Activated T-cell treated with anti-CD3 and anti-CD28 coated beads, Interleukin-2, amount 50 U/mL, for 1 hour (primary cell): ENCODE measurements around the gene MAP3K5.

Experiments used
- DNase-seq: peaks from one replicate; pipeline ENCODE4 v3.0.0-alpha.2; 2020

Gene MAP3K5

DNA sequence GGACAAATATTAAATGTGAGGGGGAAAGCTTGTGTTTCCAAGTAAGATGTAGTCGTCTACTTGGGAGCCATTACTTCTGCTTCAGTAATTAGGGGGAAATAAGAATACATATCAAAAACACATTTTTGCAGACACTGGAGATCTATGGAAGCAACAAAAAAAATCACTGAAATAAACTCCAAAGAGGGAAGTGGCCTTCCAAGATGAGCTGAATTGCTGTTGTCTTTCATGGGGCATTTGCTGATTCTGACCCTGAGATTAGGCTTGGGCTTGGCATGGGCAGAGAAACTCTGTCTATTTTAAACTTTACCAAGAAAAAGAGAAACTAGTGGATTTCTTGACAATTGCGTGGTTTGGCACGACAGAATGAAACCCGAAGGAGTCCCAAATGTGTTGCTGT, 120.1 kb downstream of the MAP3K5 start:
- DNase-seq: no peak

DNA sequence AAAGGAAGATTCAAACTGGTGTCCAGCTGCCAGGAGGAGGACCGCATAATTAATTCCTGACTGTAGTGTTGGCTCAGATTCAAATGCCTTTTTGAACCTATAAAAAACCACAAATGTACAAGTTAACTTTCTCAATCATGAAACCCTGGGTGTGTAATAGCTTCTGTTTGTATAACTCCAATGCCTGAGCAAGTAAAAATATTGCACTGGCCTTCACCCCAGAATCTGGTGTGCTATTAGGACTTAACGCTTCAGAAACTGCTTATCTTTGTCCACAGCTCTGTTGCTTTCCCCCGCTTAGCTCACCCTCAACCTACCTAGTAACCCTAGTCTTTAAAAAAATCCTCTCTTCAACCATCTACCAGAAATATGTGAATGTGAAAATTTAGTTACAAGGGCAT, 123.0 kb downstream of the MAP3K5 start:
- no peak for DNase-seq

DNA sequence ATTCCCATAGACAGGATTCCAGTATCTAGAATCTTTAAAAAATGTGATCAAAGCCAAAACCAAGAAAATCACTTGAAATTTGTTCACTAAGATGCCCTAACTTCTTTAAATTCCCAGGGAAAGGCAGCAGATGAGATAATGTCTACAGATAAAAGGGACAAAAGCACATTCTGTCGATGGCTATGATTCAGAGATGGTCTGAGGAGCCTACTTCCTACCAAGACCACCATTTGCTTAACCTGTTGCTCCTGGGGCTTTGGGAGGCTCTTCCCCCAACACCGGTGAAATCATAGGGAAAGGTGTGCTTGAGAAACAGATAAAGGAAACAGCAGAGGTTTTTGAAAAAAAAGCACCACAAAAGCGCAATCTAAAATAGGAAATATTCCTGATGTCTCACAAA, 123.7 kb downstream of the MAP3K5 start:
- no peak for DNase-seq

DNA sequence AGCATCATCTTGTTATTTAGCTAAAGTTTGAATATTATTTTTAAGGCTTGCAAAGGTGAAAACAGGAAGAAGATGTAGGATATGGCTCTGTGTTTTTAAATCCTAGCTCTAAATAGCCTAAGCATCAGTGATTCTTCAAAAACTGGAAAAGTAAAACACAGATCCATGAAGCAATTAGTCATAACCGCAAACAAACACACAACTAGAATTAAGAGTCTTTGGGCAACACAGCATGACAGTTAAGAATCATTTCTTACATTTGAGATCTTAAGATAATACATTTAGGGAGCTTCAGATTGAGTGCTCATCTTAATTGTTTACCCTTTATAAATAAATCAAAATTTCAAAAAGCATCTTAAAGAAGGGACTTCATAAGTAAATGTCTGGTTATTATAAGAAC, 126.2 kb downstream of the MAP3K5 start:
- DNase-seq: no peak

DNA sequence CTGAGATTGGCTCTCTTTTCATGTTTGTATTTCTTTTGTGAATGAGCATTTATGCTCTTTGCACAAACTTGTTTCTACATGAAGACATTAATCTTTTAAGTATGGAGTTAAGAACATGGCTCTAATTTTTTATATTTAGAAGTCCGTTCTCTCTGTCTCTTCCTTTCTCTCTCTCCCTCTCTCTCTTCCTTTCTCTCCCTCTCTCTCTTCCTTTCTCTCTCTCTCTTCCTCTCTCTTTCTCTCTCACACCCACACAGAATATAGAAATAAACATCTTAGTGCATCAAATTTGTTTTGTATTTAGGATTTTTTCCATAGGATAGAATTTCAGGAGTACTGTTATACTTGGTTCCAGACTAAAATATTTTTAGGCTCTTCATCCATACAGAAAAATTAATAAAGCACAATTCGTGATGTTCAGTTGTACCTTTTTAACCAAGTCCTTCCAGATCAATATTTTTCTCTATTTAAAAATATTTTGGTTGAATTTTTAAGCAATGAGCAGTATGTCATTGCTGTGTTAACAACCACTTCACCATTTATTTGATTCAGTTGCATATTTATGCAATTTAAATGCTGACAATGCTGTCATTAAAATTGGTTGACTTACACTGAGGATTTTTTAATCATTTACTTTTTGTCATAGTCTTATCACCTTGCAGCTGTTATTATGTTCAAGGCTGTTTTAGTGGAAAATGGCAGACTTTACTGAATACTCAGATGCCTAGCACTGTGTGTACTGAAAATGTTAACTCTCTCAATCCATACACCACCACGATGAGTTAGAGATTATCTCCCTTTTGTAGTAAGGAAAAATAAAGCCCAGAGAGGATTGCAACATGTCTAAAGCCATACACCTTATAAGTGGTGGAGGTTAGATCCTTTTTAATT, 129.7 kb downstream of the MAP3K5 start:
- no peak for DNase-seq

DNA sequence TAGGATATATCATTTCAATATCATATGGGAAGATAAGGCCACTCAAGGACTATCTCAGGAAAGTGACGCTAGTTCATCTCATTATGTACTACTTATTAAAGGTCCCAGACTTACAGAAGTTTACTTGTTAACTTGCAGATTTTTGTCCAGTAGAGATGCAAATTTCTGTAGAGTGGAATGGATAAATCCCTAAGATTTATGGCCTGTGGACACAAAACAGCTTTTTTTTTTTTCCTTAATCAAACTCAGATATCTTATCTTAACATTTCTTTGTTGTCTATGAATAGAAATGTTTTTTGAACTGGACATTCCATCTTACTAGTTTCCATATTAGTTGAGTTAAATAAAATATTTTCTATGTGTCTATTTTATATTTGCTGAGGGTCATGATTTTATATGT, 131.6 kb downstream of the MAP3K5 start:
- DNase-seq: no peak

DNA sequence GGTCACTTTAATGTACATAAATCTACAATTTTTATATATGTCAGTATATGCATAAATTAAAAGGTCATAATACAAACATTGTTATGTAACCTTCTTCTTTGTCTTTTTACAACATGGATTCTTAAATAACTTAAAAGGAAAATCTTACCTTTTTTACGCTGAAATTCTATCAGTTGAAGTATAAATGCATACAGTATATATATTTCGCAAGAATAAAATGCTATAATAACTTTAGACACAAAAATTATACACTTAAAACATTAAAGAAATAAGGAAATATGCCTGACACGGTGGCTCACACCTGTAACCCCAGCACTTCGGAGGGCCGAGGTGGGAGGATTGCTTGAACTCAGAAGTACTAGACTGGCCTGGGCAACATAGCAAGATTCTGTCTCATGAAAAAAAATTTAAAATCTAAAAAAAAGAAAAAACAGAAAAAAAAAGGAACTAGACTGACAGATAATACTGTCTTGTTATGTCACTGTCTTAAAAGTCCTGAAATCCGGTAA, 132.2 kb downstream of the MAP3K5 start:
- no peak for DNase-seq

DNA sequence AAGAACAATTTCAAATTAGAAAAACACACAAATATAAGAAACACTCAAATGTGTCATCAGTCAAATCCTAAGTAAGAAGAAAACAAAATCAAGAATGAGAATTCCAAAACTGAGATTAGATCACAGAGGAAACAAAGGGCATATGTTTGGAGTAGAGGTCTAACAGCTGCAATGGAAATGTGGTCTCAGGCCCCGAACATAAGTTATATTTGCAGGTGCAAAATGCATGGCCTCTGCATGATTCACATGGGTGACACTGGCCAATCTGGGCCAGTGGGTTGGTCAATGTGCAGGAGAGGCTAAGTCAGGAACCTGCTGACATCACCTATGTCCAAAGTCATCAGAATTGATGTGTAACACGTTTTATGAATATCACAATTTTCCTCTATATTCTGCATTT, 133.6 kb downstream of the MAP3K5 start:
- DNase-seq: no peak

DNA sequence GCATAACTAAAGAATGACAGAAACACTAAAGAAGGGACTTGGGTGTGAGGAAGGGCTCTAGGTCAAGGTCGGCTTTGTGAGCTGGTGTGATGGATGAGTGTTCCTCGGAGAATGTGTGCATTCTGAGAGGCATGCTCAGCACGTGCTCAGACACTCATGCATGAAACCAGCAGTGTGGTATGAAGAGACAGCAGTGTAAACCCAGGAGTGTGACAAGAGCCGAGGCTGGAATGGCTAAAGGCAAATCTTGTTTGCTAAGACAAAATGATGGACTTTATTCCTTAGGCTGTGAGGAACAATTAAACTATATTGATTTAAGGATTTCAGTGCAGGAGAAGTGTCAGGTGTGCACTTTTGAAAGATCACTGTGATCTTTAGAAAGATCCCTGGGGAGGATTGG, 134.6 kb downstream of the MAP3K5 start:
- DNase-seq: no peak

DNA sequence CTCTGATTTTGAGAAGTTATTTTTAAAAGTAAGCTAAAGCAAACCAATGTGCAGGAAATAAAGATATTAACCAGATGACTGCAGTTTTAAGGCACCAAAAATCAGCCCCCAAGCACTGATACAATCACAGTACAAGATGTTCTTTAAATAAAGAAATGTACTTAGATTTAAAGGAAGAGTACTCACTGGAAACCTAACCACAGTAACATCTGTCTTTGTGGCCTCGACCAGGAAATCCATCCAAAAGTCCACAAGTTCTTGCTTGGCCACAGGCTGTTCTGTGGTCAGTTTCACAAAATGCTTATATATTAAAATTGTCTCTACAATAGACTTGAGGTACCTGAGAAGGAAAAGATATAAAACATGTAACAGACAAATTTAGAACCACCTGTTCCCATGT, 136.2 kb downstream of the MAP3K5 start:
- no peak for DNase-seq

DNA sequence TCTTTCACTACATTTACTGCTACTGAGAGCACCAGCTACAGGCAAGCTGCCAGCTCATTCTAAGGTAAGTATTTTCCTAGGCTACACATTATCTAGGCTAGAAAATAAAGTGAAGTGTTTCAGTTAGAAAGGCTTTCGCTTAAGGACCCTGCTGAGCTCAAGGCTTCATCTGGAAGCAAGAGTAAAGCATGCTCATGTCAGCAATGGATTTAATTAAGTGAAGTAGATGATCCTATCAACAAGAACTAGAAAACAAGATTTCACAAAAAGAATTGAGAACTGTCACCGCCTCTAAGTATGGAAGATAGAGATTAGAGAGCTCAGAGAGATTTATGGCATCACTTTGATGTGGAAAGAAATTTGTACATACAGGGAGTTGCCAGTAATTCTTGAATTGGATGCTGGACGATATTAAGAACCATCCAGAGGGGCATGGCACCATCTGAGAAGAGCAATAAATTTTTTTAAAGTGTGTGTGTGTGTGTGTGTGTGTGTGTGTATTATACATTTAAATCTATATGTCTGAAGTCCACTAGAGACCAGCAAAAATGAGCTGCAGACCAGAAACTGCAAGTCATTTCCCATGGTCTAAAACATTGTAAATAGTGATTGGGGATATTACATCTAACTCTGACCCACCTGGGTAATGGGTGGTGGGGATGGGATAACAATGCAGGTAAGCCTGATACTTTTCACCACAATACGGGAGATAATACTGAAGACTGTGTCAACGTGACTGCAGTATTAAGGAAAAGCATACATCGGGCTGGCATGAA, 136.8 kb downstream of the MAP3K5 start:
- DNase-seq: no peak

DNA sequence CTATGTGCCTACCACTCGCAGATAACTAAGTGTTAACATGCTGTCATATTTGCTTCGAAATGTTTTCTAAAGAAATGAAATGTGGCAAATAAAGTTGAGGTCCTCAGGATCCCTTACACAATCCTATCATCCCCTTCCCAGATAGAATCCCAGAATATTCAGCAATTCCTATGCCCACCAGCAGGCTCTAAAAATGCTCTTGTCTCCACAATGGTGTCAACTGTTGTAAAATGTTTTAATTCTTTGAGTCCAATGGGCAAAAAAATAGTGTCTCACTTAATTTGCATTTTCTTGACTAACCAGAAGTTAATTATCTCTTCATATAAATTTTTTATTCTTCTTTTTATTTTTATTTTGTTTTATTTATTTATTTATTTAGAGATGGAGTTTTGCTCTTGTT, 138.2 kb downstream of the MAP3K5 start:
- DNase-seq: no peak

DNA sequence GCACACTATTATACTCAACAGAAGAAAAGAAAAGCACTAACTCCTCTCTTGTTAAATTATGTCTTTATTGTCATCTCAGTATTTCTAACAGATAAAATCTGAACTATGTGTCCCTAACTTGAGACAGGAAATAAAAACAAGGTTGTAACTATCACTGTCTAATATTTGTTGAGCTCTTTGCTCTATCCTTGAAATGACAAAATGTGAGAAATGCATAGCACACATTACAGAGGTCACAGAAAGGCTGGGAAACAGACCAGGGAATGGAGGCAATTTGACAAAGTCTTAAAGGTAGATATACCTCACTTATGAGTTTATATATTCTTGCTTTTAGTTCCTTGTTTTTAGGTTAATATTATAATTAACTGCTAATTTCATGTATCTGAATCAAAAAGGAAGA, 139.6 kb downstream of the MAP3K5 start:
- DNase-seq: no peak

DNA sequence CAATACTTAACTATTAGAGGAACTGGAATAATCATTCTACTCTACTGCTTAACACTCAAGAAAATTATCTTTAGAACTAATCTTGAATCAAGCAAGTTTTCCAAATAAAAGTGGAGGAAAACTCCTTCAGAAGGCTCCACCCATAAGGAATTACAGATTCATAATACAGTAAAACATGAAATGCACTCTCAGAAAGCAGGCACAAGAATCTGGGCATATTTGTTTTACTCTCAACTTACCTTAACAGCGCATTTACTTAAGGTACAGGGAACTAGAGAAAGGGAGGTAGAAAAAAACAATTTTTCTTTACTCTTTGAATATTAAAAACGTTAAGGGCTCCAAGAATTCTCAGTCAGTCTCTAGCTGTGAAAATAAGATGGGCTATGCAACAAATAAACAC, 140.3 kb downstream of the MAP3K5 start:
- DNase-seq: no peak

DNA sequence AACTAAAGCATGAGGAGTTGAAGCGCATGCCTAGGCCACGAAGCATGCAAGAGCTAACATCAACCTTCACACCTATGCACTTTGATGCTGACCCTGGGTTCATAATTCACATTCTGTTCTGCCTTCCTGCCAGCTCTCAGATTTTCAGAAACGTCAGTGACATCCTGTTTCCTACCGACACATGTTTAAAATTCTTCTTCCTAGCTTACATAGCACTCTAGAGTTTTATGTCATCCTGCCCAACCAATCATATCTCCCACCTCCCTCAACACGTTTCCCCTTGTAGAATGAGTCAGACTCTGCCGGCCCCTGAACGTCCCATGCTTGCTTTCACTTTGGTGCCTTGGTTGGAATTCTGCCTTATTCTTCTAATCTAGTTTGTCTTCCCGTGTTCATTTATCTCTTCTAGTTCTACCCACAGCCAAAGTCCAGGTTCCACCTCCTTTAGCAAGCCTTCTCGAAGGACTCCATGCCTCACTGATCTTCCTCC, 144.9 kb downstream of the MAP3K5 start:
- peak; percentile 23 for DNase-seq

DNA sequence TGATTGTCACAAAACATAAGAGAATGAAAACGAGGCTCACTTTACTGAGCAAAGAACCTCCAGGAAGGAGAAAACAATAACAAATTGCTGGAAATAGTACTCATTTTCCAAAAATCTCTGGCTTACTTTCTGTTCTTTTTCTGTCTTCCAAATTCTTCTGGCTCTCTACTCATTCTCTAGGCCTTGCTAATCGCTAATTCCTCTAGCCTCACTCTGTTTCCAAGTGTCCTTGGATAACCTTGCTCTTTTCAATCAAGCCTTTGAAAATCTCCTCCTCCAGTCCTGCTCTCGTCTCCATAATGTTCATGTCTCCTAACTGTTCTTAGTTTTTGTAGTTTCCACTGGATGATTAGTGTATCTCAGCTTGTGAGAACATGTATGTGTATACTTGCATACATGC, 145.9 kb downstream of the MAP3K5 start:
- no peak for DNase-seq

DNA sequence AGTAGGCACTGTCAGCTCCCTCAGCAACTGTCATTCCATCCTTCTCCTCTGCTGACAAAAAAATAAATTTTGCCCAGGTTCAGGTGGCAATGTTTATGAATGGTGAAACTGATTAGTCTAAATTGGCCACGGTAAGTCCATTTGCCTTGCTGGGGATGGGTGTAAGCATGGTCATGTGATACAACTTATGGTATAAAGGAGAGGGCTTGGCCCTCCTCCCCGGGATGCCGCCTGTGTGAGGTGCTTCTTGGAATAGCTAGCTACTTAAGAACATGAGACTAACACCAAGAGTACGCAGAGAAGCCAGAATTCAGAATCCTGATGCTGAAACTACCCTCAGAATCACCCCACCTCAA, 147.7 kb downstream of the MAP3K5 start:
- DNase-seq: peak; percentile 18

DNA sequence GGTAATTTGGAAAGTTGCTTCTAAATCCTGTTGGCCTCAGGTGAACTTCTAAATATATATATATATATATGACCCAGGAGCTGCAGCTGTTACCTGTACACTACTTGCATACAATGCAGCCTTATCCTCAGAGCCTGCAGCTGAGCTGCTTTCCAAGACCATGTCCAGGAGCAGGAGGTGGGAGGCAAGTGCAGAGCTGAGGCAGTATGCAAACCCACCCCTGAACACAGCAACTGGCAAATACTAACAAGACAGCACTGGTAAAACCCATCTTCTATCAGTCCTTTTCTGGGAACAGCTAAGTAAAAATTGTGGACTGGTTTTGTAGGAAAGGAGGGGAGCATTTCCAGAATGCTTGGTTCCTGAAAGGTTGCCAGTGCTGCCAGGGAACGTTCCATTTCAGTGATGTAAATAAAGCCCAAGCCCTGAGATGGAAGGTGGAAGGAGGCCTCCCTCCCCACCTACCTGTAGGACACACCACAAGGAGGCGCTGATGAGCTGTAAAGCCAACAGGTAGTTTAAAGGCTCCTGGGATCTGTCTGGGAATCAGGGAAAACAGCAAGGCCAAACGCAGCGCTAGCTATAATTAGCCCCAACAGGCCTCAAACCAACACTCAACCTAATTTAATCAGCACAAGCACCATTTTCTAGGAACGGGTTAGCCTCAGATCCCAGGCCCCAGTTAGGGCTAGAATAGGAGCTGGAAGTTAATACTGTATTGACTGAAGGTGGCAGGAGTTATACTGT, 148.3 kb downstream of the MAP3K5 start:
- peak; percentile 77 for DNase-seq

DNA sequence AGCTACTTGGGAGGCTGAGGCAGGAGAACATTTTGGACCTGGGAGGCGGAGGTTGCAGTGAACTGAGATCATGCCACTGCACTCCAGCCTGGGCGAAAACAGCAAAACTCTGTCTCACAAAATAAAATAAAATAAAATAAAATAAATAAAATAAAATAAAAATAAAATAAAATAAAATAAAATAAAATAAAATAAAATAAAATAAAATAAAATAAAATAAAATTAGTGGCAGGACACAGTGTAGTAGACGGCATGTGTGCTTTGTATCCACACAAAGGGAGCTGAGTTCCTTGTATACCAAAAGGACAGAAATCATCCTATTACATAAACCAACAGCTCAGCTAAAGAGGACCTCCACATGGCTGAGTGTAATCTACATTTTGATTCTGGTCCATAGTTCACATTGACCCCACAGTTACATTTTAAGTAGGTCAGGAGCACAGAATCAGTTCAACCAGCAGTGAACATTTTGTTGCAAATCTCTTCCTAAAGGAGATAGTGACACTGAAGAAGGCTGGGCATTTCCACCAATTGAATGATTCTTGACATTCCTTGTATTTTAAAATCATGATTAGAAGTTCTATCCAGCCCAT, 150.3 kb downstream of the MAP3K5 start:
- no peak for DNase-seq

DNA sequence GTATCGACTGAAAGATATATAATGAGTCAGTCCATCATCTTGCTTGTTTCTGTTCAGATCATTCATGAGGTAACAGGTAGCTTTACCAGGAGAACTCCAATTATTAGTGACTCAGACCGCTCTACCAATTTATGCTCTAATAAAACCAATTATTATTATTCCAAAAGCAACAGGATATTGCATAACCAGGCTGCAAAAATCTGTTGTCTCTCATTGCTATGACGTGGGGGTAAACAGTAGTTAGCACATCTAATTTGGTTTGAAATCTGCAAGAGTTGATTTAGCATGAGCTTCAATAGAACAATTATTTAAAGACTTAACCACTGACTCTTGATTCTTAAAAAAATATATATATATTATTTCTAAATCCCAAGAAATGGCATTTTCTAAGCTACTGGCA, 151.1 kb downstream of the MAP3K5 start:
- no peak for DNase-seq

DNA sequence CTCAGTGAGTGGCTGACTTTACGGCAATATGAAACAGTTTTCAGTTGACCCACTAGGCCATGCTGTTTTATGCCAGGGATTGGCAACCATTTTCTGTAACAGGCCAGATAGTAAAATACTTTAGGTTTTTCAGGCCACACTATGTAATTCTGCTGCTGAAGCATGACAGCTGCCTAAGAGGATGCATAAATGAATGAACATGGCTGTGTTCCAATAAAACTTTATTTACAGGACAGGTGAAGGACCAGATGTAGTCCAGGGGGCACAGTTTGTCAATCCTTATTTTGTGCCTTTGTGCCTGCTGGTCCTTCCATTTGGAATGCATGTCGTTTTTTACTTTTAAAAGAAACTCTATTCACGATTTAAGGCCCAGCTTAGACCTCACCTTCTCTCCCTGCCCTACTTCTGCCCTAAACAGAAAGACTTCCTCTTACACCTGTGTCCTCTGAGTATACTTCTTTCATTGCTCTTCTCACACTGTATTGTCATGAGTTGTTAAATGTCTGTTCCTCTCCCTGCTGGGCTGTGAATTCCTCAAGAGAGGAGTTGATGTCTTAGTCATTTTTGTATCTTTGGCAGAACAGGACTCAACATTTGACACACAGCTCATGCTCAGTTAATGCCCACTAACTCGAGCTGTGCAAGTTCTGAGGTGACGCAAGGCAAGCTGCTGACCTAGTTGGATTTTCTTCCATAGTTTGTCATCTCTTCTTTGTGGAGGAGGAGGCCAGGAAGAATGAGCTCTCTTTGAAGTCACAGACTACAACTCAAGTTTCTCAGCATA, 152.0 kb downstream of the MAP3K5 start:
- DNase-seq: no peak

DNA sequence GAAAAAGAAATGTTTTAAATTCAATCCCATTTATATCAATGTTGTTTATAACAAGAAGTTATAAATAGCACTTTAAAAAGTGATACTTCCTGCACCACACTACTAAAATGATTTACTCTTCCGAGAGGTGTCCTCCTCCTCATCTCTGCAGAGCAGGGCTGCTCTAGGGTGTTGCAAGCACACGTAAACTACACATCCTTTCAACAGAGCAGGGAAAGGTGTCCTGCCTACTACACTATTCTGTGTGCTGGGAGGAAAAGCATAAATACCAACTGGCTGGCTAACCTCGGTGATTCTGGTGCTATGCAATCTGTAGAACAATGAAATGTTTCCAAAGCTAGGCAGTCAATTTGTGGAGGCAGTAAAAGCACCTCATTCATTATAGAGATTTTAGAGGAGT, 152.6 kb downstream of the MAP3K5 start:
- DNase-seq: no peak
